ENCODE results near the gene BRD2. TPM values are rescaled to one million over a fixed set of nuclear protein-coding genes. Genes with fewer than 3 reads are reported as not detected.
A peak's percentile ranks its signal among the peaks of the same experiment; 100 is the strongest.

BRD2 gene
- total and polyA plus RNA-seq, 9 of the 15 experiments (the other 6 are each of a cell fraction or from before 2014, with no cell fraction given): 19.0 to 252 (median 181) TPM

DNA sequence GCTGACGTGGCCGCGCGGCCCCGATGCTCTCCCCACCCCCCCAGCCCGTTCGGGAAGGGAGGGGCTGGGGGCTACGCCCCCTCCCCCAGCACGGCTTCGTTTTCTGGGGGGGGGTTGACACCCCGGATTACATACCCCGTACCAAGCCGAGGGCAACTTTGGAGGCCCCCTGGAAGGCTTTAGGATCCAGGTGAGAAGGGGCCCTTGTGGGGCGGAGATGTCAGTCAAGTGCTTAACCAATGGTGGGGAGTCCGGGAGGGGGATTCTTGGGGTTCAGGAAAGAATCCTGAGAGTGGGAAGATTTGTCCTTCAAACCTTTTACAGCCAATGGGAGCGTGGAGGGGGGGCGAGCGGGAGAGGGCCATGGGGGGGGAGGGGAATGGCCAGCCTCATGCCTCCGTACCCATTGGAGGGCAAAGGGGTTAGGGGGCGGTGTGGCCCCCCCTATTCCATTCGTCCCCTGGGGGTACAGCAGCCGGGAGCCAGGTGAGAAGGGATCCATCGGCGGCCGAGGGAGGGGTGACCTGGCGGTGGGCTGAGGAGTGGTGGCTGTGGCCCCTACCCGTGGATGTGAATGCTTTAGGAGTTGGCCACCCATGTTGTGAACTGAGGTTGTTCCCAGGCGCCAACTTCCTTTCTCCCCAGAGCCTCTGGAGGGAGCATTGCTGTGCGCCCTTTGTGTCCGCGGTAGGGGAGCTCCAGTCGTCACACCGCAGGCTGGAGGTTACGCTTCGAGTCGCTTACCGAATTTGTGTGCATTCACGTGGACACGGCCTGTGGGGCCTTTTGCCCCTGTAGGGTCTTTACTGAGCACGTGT lies 682 bp downstream of the BRD2 start (continued):
- TF ChIP-seq, protein P1, sequence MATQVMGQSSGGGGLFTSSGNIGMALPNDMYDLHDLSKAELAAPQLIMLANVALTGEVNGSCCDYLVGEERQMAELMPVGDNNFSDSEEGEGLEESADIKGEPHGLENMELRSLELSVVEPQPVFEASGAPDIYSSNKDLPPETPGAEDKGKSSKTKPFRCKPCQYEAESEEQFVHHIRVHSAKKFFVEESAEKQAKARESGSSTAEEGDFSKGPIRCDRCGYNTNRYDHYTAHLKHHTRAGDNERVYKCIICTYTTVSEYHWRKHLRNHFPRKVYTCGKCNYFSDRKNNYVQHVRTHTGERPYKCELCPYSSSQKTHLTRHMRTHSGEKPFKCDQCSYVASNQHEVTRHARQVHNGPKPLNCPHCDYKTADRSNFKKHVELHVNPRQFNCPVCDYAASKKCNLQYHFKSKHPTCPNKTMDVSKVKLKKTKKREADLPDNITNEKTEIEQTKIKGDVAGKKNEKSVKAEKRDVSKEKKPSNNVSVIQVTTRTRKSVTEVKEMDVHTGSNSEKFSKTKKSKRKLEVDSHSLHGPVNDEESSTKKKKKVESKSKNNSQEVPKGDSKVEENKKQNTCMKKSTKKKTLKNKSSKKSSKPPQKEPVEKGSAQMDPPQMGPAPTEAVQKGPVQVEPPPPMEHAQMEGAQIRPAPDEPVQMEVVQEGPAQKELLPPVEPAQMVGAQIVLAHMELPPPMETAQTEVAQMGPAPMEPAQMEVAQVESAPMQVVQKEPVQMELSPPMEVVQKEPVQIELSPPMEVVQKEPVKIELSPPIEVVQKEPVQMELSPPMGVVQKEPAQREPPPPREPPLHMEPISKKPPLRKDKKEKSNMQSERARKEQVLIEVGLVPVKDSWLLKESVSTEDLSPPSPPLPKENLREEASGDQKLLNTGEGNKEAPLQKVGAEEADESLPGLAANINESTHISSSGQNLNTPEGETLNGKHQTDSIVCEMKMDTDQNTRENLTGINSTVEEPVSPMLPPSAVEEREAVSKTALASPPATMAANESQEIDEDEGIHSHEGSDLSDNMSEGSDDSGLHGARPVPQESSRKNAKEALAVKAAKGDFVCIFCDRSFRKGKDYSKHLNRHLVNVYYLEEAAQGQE (IDR thresholded peaks at IDR 0.05; ENCODE audit: borderline replicate concordance): no peak
- TF ChIP-seq, protein P1 (CRISPR knock-in tag; IDR thresholded peaks at IDR 0.05; ENCODE audit: low read depth): peak; percentile 31; the same call in 1 of the 2 replicates
- TF ChIP-seq, protein P2, sequence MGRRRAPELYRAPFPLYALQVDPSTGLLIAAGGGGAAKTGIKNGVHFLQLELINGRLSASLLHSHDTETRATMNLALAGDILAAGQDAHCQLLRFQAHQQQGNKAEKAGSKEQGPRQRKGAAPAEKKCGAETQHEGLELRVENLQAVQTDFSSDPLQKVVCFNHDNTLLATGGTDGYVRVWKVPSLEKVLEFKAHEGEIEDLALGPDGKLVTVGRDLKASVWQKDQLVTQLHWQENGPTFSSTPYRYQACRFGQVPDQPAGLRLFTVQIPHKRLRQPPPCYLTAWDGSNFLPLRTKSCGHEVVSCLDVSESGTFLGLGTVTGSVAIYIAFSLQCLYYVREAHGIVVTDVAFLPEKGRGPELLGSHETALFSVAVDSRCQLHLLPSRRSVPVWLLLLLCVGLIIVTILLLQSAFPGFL (CRISPR knock-in tag; IDR thresholded peaks at IDR 0.05): peak; percentile 46; the same call in 1 of the 2 replicates
- TF ChIP-seq TAF1 (IDR thresholded peaks at IDR 0.05; ENCODE audit: control insufficient read depth, extremely low read depth, insufficient read depth, low read length, severe bottlenecking) (peak; percentile 74), BRD4 (IDR thresholded peaks at IDR 0.05) (peak; percentile 98), L3MBTL2 (IDR thresholded peaks at IDR 0.05) (peak; percentile 96; the same call in 1 of the 2 replicates), ARHGAP35 (IDR thresholded peaks at IDR 0.05; ENCODE audit: partially characterized antibody) (no peak), LCOR (CRISPR knock-in tag; IDR thresholded peaks at IDR 0.05) (peak; percentile 12; the same call in 1 of the 2 replicates)
- TF ChIP-seq, protein P3, sequence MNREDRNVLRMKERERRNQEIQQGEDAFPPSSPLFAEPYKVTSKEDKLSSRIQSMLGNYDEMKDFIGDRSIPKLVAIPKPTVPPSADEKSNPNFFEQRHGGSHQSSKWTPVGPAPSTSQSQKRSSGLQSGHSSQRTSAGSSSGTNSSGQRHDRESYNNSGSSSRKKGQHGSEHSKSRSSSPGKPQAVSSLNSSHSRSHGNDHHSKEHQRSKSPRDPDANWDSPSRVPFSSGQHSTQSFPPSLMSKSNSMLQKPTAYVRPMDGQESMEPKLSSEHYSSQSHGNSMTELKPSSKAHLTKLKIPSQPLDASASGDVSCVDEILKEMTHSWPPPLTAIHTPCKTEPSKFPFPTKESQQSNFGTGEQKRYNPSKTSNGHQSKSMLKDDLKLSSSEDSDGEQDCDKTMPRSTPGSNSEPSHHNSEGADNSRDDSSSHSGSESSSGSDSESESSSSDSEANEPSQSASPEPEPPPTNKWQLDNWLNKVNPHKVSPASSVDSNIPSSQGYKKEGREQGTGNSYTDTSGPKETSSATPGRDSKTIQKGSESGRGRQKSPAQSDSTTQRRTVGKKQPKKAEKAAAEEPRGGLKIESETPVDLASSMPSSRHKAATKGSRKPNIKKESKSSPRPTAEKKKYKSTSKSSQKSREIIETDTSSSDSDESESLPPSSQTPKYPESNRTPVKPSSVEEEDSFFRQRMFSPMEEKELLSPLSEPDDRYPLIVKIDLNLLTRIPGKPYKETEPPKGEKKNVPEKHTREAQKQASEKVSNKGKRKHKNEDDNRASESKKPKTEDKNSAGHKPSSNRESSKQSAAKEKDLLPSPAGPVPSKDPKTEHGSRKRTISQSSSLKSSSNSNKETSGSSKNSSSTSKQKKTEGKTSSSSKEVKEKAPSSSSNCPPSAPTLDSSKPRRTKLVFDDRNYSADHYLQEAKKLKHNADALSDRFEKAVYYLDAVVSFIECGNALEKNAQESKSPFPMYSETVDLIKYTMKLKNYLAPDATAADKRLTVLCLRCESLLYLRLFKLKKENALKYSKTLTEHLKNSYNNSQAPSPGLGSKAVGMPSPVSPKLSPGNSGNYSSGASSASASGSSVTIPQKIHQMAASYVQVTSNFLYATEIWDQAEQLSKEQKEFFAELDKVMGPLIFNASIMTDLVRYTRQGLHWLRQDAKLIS (CRISPR knock-in tag; IDR thresholded peaks at IDR 0.05): peak; percentile 71; the same call in 1 of the 2 replicates
- TF ChIP-seq, protein P4, sequence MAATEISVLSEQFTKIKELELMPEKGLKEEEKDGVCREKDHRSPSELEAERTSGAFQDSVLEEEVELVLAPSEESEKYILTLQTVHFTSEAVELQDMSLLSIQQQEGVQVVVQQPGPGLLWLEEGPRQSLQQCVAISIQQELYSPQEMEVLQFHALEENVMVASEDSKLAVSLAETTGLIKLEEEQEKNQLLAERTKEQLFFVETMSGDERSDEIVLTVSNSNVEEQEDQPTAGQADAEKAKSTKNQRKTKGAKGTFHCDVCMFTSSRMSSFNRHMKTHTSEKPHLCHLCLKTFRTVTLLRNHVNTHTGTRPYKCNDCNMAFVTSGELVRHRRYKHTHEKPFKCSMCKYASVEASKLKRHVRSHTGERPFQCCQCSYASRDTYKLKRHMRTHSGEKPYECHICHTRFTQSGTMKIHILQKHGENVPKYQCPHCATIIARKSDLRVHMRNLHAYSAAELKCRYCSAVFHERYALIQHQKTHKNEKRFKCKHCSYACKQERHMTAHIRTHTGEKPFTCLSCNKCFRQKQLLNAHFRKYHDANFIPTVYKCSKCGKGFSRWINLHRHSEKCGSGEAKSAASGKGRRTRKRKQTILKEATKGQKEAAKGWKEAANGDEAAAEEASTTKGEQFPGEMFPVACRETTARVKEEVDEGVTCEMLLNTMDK (IDR thresholded peaks at IDR 0.05; ENCODE audit: borderline replicate concordance, insufficient read depth, low read depth, low read length, poor library complexity, severe bottlenecking): peak; percentile 48

Measured in K562 (cell line).